Trophoblast cell (in vitro differentiated cells and primary cell): ENCODE data around the gene PCSK5.

Experiments used
- DNase-seq, 2 donors: peaks; one replicate each; pipeline ENCODE4 v3.0.0-alpha.2; 2016
- H2AFZ ChIP-seq: 2 replicates; pipeline ENCODE4 v1.6.1; 2013; ENCODE audit warnings: low read length, moderate library complexity, mild to moderate bottlenecking; ENCODE audit not compliant: insufficient read depth, poor library complexity
- H2AK5ac ChIP-seq: 2 replicates; pipeline ENCODE4 v1.6.1; 2013; ENCODE audit warnings: mild to moderate bottlenecking, low read length
- H2BK120ac ChIP-seq: 2 replicates; pipeline ENCODE4 v1.6.1; 2013; ENCODE audit warnings: low read length, mild to moderate bottlenecking, moderate library complexity; ENCODE audit not compliant: insufficient read depth, poor library complexity
- H2BK12ac ChIP-seq: 2 replicates; pipeline ENCODE4 v1.6.1; 2013; ENCODE audit warnings: mild to moderate bottlenecking, low read length, moderate library complexity
- H2BK5ac ChIP-seq: 2 replicates; pipeline ENCODE4 v1.6.1; 2013; ENCODE audit warnings: low read length, low read depth, moderate library complexity, mild to moderate bottlenecking; ENCODE audit not compliant: poor library complexity
- H3K14ac ChIP-seq: 2 replicates; pipeline ENCODE4 v1.6.1; 2013; ENCODE audit warnings: mild to moderate bottlenecking, low read length
- H3K18ac ChIP-seq: 2 replicates; pipeline ENCODE4 v1.6.1; 2013; ENCODE audit warnings: mild to moderate bottlenecking, low read length
- H3K23ac ChIP-seq: 2 replicates; pipeline ENCODE4 v1.6.1; 2013; ENCODE audit warnings: low read length
- H3K27ac ChIP-seq: 2 replicates; pipeline ENCODE4 v1.5.1; 2013; ENCODE audit warnings: low read depth, mild to moderate bottlenecking, inconsistent platforms, low read length, moderate library complexity
- H3K27me3 ChIP-seq: 2 replicates; pipeline ENCODE4 v1.6.1; 2013; ENCODE audit warnings: inconsistent platforms, mild to moderate bottlenecking, low read length, moderate library complexity; ENCODE audit not compliant: insufficient read depth
- H3K36me3 ChIP-seq, 2 experiments: 1 replicate in 1 of 2; 2 replicates in 1 of 2; pipeline ENCODE4 v1.6.1; 2013; ENCODE audit warnings: low read length in 2 of 2, mild to moderate bottlenecking in 2 of 2, moderate library complexity in 1 of 2; ENCODE audit not compliant: insufficient read depth in 2 of 2, control insufficient read depth in 1 of 2
- H3K4ac ChIP-seq: 2 replicates; pipeline ENCODE4 v1.6.1; 2013; ENCODE audit warnings: low read depth, mild to moderate bottlenecking, low read length, moderate library complexity
- H3K4me1 ChIP-seq, 2 experiments: 1 replicate in 1 of 2; 2 replicates in 1 of 2; pipeline ENCODE4 v1.6.1; 2013; ENCODE audit warnings: low read length in 2 of 2, mild to moderate bottlenecking in 2 of 2, moderate library complexity in 1 of 2; ENCODE audit not compliant: insufficient read depth in 2 of 2, control insufficient read depth in 1 of 2
- H3K4me2 ChIP-seq: 2 replicates; pipeline ENCODE4 v1.6.1; 2013; ENCODE audit warnings: inconsistent platforms, mild to moderate bottlenecking, low read length, moderate library complexity
- H3K4me3 ChIP-seq: 2 replicates; pipeline ENCODE4 v1.5.1; 2013; ENCODE audit warnings: mild to moderate bottlenecking, low read depth, low read length, inconsistent platforms
- H3K79me1 ChIP-seq: one replicate; pipeline ENCODE4 v1.6.1; 2013; ENCODE audit warnings: low read length
- H3K79me2 ChIP-seq: 2 replicates; pipeline ENCODE4 v1.6.1; 2013; ENCODE audit warnings: low read length, mild to moderate bottlenecking; ENCODE audit not compliant: control insufficient read depth, insufficient read depth, poor library complexity
- H3K9ac ChIP-seq: 2 replicates; pipeline ENCODE4 v1.6.1; 2013; ENCODE audit warnings: mild to moderate bottlenecking, low read length
- H3K9me3 ChIP-seq: 2 replicates; pipeline ENCODE4 v1.6.1; 2013; ENCODE audit warnings: low read depth, mild to moderate bottlenecking, control low read depth, inconsistent platforms, low read length; ENCODE audit not compliant: insufficient read depth
- H4K12ac ChIP-seq: 2 replicates; pipeline ENCODE4 v1.6.1; 2013; ENCODE audit warnings: low read depth, mild to moderate bottlenecking, low read length, moderate library complexity
- H4K8ac ChIP-seq: 2 replicates; pipeline ENCODE4 v1.6.1; 2013; ENCODE audit warnings: low read depth, mild to moderate bottlenecking, low read length, moderate library complexity
- H4K91ac ChIP-seq: one replicate; pipeline ENCODE4 v1.6.1; 2013; ENCODE audit warnings: low read depth, mild to moderate bottlenecking, low read length, moderate library complexity
- WGBS: extraction: QIAGEN DNeasy Blood & Tissue Kit; methylation state at CpG from one replicate; pipeline ENCODE4 v1.1.7; 2013; ENCODE audit warnings: missing lambda C conversion rate; ENCODE audit not compliant: insufficient read length, insufficient coverage; ENCODE audit errors: extremely low coverage; 5-methylcytosine and 5-hydroxymethylcytosine counted together

The PCSK5 gene

DNA sequence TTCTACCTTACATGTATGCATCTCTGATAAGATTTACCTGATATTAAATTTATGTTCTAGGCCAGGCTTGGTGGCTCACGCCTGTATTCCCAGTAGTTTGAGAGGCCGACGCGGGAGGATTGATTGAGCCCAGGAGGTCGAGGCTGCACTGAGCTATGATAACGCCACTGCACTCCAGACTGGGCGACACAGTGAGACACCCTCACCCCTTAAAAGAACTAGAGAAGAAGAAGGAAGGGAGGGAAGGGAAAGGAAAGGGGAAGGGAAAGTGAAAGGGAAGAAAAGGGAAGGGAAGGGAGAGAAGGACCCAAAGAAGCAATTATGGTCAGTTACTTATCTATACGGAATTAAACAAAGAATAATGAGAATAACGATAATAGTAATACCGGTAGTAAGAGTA lies 504.9 kb downstream of the PCSK5 start:
- Histone ChIP-seq H2AFZ (no peak overlapping the region), H3K36me3 (peaks cover 2 to 3% of the 10 kb centered on the region in 2 experiments), H3K27me3 (no peaks in the 10 kb centered on the region), H3K9me3 (no peaks in the 10 kb centered on the region), H3K4ac (no peak overlapping the region), H2AK5ac (peak overlapping the region; percentile 21), H2BK5ac (peak overlapping the region; percentile 10), H2BK12ac (peak overlapping the region; percentile 85), H4K8ac (no peak overlapping the region), H4K12ac (no peak overlapping the region), H3K4me3 (no peak overlapping the region), H3K4me2 (peak overlapping the region; percentile 20), H4K91ac (peak overlapping the region; percentile 38), H2BK120ac (peak overlapping the region; percentile 21), H3K27ac (peak overlapping the region; percentile 50), H3K79me2 (peaks cover 10% of the 10 kb centered on the region), H3K79me1 (peaks cover 17% of the 10 kb centered on the region), H3K23ac (no peak overlapping the region), H3K14ac (peak overlapping the region; percentile 9), H3K4me1 (peaks cover 2 to 7% of the 10 kb centered on the region in 2 experiments), H3K18ac (no peak overlapping the region), H3K9ac (peak overlapping the region; percentile 68)
- WGBS = no CpG with 5 or more reads among the region's 10 CpGs
- no peak for DNase-seq

GRCh38 chr9:76396144-76396543 lies 505.7 kb downstream of the PCSK5 start:
- no peak overlapping the region for H2AK5ac ChIP-seq
- H3K4me2 ChIP-seq = no peak overlapping the region
- no peak overlapping the region for H4K12ac ChIP-seq
- H3K4me1 ChIP-seq = peaks cover 2 to 8% of the 10 kb centered on the region in 2 experiments
- H4K8ac ChIP-seq = no peak overlapping the region
- peaks cover 17% of the 10 kb centered on the region for H3K79me1 ChIP-seq
- no peak overlapping the region for H3K18ac ChIP-seq
- H3K27ac ChIP-seq = no peak overlapping the region
- DNase-seq = no peak
- H3K27me3 ChIP-seq = no peaks in the 10 kb centered on the region
- no peak overlapping the region for H3K14ac ChIP-seq
- H2BK5ac ChIP-seq = no peak overlapping the region
- no peak overlapping the region for H3K4ac ChIP-seq
- H3K79me2 ChIP-seq = peaks cover 10% of the 10 kb centered on the region
- no peak overlapping the region for H3K4me3 ChIP-seq
- no peaks in the 10 kb centered on the region for H3K9me3 ChIP-seq
- no peak overlapping the region for H2AFZ ChIP-seq
- no peak overlapping the region for H3K9ac ChIP-seq
- WGBS = no CpG with 5 or more reads among the region's 6 CpGs
- H3K23ac ChIP-seq = no peak overlapping the region
- H4K91ac ChIP-seq = no peak overlapping the region
- H2BK12ac ChIP-seq = no peak overlapping the region
- no peak overlapping the region for H2BK120ac ChIP-seq
- H3K36me3 ChIP-seq = peaks cover 2% of the 10 kb centered on the region in 2 experiments

- H2BK12ac ChIP-seq = peak overlapping the region; percentile 65
- H3K4me3 ChIP-seq = no peak overlapping the region
- H2AK5ac ChIP-seq = peak overlapping the region; percentile 88
- WGBS = no CpG with 5 or more reads among the region's 13 CpGs
- no peaks in the 10 kb centered on the region for H3K27me3 ChIP-seq
- no peaks in the 10 kb centered on the region for H3K9me3 ChIP-seq
- H2BK5ac ChIP-seq = no peak overlapping the region
- peaks cover 17% of the 10 kb centered on the region for H3K79me1 ChIP-seq
- peak overlapping the region; percentile 50 for H4K12ac ChIP-seq
- no peak overlapping the region for H3K23ac ChIP-seq
- H4K91ac ChIP-seq = peak overlapping the region; percentile 70
- DNase-seq = no peak
- H3K4me2 ChIP-seq = no peak overlapping the region
- H4K8ac ChIP-seq = no peak overlapping the region
- H3K4me1 ChIP-seq = peaks cover 2 to 9% of the 10 kb centered on the region in 2 experiments
- no peak overlapping the region for H3K14ac ChIP-seq
- H3K79me2 ChIP-seq = peaks cover 10% of the 10 kb centered on the region
- H3K18ac ChIP-seq = no peak overlapping the region
- peak overlapping the region; percentile 38 for H2BK120ac ChIP-seq
- peaks cover 1 to 2% of the 10 kb centered on the region in 2 experiments for H3K36me3 ChIP-seq
- H3K4ac ChIP-seq = no peak overlapping the region
- no peak overlapping the region for H3K9ac ChIP-seq
- no peak overlapping the region for H3K27ac ChIP-seq
- no peak overlapping the region for H2AFZ ChIP-seq
Measured at GRCh38 chr9:76396597-76396996, 506.1 kb downstream of the PCSK5 start.

- peaks cover 2 to 12% of the 10 kb centered on the region in 2 experiments for H3K4me1 ChIP-seq
- H2BK5ac ChIP-seq = no peak overlapping the region
- H4K12ac ChIP-seq = no peak overlapping the region
- no peak overlapping the region for H3K18ac ChIP-seq
- no peaks in the 10 kb centered on the region for H3K27me3 ChIP-seq
- no peak overlapping the region for H4K8ac ChIP-seq
- H3K79me2 ChIP-seq = no peaks in the 10 kb centered on the region
- H3K9ac ChIP-seq = no peak overlapping the region
- no peak overlapping the region for H2BK12ac ChIP-seq
- no peaks in the 10 kb centered on the region for H3K9me3 ChIP-seq
- WGBS = no CpG with 5 or more reads among the region's 1 CpG
- H3K23ac ChIP-seq = no peak overlapping the region
- no peak overlapping the region for H2AK5ac ChIP-seq
- no peak overlapping the region for H3K14ac ChIP-seq
- no peak overlapping the region for H3K4me2 ChIP-seq
- peaks cover 6% of the 10 kb centered on the region for H3K79me1 ChIP-seq
- peak overlapping the region; percentile 52 for H3K27ac ChIP-seq
- H3K4ac ChIP-seq = no peak overlapping the region
- no peaks in the 10 kb centered on the region for H3K36me3 ChIP-seq
- H3K4me3 ChIP-seq = no peak overlapping the region
- H2BK120ac ChIP-seq = no peak overlapping the region
- no peak for DNase-seq
- no peak overlapping the region for H2AFZ ChIP-seq
- H4K91ac ChIP-seq = peak overlapping the region; percentile 28
Measured at GRCh38 chr9:76399856-76400255, 509.4 kb downstream of the PCSK5 start.
